EL (cell line): Measurements from ENCODE around the gene FPGT.
A peak's percentile ranks its signal among the peaks of the same experiment; 100 is the strongest.
"Not testable (repeated sequence)": the region's sequence is repeated elsewhere in the genome, so short reads cannot be mapped to it uniquely, and the experiment has no call there.

Experiments
- DNase-seq: peaks from one replicate; pipeline ENCODE4 v3.0.0-alpha.2; 2016

The FPGT gene

DNA sequence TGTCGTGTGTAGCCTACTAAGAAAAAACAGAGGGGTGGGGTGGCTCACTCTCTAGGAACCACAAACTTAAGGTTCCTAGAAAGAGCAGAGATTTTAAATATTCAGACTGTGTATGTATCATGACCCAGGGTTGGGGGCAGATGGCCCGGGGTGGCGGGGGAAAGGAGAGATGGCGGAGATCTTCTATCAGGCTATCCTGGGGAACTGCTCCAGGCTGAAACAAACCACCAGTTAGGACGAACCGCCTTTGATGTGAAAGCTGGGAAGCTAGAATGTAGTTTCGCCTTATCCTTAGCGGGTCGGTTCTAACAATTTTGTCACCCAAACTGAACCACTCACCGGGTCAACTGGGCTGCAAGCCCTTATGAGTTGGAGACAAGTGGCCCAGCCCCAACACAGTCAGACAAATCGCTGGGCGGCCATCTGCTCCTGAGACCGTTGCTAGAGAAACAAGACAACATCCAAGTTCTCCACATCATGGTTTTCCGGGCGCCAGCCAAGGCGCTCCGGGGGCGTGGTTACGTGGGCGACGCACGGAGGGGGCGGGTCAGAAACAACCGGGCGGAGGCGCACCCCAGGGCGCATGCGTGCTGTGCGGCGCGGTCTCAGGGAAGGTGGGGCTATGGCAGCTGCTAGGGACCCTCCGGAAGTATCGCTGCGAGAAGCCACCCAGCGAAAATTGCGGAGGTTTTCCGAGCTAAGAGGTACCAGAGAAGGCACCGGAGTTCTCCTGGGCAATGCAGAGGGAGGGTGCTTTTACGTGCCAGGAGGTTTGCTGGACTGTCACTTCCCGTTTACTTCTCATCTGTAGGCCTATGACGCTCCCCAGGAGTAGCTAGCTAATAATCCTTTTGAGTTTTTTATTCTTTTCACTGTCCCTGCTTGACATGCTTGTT lies at the start of gene FPGT, which contains the start of gene LRRIQ3:
FPGT (plus strand) TSS at position 586 of the 896 bp plus-strand sequence; CDS start at position 623, 37 bp downstream.
LRRIQ3 (minus strand) TSS at position 520 of the 896 bp plus-strand sequence. CDS start 14,492 bp downstream, outside the sequence.
- DNase-seq: peak; percentile 94

DNA sequence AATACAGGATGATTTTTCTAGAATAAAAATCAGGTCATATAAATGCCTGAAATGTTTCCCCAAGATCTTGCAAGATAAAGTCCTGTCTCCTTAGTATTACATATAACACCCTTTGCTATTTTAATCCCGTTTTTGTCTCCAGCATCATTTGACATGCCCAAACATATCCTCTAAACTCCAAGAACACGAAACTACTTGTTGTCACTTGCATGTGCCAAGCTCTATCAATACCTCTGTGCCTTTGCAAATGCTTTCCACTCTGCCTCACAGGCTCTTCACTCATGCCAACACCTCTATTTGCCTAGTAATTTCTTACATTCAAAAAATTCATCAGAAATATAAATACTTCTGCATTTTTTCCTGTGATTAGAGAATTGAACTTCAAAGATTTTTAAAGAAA lies 38.0 kb upstream of the FPGT start:
- DNase-seq: no peak

DNA sequence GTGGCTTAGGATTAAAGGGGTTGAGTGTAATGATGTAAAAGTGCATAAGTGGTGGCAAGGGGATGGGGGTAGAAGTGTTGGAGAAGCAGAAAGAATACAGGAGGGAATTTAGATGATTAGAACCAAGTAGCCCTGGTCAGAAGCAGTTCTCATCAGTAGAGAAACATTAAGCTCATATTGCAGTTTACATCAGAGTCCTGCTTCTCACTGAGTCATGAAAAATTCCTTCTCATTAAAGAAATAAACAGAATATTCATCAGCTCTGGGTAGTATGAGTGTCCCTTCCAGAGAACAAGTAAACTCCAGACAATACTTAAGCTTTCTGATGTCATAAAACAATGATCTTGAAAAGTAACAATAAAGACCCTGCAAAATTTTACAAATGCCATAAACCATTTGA lies 36.5 kb upstream of the FPGT start:
- peak; percentile 1 for DNase-seq

DNA sequence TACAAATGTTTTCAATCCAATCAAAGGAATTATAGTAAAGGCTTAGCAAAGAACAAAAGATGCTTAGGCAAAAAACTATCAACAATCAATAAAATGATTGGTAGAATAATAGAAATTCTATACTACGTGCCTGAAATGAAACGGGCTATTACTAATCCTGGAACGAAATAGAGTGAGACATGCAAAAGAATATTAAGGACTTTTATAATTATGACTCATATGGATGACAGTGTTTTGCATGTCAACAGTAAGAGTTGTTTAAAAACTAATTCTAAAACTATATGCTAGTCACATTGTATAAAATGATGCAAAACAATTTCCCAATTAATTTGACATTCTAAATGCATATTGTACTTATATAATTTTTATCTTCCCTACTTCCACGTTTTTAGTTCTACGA lies 35.7 kb upstream of the FPGT start:
- no peak for DNase-seq

DNA sequence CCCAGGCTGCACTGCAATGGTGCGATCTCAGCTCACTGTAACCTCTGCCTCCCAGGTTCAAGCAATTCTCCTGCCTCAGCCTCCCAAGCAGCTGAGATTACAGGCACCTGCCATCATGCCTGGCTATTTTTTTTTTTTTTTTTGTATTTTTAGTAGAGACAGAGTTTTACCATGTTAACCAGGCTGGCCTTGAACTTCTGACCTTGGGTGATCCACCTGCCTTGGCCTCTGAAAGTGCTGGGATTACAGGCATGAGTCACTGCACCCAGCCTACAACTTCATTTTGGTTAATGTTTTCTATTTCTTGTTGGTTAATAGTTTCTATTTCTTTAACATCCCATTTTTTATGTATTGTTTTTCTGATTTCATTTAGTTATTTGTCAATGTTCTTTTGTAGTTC lies 23.6 kb upstream of the FPGT start:
- not testable (repeated sequence) for DNase-seq

DNA sequence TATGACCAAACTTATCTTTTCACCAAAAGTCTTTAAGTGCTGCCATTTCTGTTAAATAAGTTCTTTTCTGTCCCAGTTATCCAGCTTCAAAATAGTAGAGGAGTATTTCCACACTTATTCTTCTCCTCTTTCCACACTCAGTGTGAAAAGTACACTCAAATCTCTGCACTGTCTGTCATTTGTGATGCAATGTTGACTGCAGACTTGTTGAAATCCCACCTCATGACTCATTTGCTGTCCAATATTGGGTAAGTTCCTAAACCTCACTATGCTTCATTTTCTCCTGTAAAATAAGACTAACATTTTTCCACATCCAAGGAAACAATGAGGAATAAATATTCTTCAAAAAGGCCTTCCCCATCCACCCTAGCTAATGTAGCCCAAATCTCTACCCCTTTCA lies 17.6 kb upstream of the FPGT start:
- DNase-seq: no peak

DNA sequence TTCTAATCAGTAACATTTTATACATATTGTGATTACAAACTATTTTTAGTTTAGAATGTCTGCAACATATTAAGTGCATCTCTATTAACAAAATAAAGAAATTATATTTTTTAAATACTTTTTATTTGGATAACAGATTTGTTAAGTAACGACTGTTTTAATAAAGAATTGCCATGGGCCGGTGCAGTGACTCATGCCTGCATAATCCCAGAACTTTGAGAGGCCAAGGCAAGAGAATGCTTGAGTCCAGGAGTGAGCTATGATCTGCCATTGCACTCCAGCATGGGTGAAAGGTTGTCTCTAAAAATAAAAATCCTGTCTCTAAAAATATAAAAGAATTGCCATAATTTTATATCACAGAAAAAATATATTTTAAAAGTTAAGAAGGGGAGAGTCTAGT lies 4.1 kb upstream of the FPGT start:
- peak; percentile 45 for DNase-seq

DNA sequence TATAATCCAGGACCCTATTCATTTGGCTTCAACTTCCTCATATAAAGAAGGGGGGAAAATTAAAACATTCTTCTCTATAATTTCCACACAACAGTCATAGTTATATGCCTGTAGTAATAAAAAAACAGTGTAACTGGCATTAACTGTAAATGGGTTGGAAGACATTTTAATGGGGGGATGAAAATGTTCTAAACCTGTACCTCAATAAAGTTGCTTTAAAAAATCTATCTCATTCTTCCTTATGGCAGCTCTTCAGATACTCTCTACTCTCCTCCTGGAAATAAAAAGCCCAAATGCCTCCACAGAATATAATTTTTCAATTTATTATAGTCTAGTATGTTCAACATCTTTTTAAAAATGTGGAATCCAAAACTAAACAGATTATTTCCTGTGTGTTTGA lies 2.7 kb upstream of the FPGT start:
- DNase-seq: no peak

DNA sequence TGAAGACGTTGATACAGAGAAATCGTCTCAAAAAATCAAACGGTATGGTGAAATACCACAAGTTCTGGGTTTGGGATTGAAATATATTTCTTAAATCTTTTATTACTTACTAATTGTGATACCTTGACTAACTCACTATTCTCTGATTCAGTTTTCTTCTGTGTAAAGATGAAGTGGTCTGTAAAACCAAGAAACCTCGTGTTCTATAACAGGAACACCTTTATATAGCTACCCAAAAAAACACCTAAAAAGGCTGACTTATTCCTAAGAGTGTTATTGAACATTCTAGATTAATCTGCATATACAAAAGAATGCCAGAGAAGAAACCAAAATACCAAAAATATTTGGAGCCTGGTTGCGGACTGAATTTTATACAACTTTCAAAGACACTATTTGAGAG lies 787 bp upstream of the FPGT start:
- no peak for DNase-seq

DNA sequence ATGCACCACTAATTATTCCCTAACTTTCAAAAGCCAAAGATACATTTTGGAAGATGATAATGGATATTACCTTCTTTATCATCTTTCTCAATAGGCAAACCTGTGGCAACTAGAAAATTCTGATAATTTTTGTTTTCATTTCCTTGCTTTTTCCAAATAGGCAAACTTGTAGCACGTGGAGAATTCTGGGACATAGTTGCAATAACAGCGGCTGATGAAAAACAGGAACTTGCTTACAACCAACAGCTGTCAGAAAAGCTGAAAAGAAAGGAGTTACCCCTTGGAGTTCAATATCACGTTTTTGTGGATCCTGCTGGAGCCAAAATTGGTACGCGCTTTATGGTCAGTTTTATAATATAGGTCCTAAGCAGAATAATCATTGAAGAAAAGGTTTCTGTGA lies 1.5 kb downstream of the FPGT start:
- no peak for DNase-seq

DNA sequence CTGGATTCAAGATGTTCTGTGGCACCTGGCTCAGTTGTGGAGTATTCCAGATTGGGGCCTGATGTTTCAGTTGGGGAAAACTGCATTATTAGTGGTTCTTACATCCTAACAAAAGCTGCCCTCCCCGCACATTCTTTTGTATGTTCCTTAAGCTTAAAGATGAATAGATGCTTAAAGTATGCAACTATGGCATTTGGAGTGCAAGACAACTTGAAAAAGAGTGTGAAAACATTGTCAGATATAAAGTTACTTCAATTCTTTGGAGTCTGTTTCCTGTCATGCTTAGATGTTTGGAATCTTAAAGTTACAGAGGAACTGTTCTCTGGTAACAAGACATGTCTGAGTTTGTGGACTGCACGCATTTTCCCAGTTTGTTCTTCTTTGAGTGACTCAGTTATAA lies 7.2 kb downstream of the FPGT start:
- DNase-seq: peak; percentile 21

DNA sequence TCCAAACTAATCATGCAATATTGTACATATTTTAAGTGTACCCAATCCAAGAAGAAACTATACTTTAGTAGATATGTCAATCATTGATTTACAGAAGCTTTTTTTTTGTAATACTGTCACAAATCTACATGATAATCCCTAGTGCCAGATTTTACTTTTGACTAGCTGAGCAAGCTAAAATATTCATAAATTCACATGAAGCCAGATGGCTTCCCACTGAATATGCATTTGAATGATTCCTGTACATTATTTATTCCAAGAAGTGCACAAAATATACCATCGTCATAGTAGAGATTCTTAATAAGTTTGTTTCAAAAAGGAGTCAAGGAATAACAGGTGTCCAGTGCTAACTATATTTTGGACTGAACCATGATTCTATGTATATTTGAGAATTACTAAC lies 17.2 kb downstream of the FPGT start:
- no peak for DNase-seq

DNA sequence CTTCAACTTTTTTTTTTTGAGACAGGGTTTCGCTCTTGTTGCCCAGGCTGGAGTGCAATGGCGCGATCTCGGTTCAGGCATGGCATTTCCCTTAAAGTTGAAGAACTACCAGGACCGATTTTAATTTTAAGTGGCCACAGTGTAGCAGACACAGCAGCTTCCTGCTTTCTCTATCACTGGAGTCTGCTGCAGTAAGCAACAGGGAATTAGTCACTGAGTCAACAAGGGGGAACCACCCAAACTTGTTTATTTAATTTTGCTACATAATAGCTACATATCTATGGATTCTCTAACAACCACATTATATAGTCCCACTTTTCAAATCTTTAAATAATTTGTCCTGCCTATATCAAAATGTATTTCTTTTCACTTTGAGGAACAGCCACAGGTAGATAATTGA lies 24.7 kb downstream of the FPGT start:
- no peak for DNase-seq

DNA sequence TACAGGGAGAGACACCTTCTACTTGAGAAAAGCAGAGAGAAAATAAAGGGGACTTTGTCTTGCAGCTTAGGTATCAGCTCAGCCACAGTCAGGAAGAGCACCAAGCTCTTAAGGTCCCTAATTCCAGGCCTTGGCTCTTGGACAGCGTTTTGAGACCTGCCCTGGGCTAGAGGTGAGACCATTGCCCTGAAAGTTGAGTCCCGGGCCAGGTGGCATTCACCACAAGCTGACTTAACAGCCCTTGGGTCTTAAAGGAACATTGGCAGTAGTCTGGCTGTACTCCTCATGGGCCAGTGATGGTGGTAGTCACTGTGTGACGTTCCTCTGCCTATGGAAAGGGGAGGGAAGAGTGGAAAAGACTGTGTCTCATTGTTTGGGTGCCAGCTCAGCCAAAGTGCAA lies 25.4 kb downstream of the FPGT start:
- DNase-seq: no peak

DNA sequence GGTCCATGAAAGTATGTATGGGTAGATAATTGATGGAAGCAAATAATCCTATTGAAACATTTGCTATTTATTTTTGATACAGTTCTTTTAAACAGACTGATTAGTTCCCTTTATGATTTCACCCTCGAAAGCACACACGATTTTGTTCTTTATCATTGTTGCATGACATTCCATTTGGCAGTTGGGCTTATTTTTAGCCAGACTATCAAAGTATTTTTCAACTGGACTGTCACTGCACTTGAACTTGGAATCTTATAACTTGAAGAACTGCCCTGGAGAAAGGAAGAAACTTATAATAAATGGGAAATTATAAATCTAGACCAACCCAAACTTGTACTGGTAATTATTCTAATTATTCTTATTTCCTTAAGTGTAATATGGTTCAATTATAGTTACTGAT lies 37.1 kb downstream of the FPGT start, which contains the start of gene TNNI3K:
TNNI3K (plus strand) TSS at position 235 of the 400 bp plus-strand sequence; CDS start at position 300, 65 bp downstream.
- no peak for DNase-seq

DNA sequence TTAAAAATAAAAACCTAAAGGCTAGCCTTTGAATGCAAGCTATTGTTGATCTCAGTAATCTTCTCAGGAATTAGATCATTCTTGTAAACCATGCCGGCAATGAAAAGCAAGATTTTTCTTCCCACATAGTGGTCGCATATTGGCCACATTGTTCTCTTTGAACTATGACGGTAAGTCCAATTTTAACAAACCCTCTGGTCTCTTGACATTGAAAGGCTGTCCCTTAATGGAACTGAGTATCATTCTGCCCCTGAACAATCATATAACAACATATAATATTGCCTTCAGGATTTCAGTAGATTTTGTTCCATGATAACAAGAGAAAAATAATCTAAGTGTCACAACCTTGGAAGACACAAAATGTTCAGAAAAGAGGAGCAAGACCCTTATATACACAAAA lies 38.4 kb downstream of the FPGT start:
- no peak for DNase-seq

DNA sequence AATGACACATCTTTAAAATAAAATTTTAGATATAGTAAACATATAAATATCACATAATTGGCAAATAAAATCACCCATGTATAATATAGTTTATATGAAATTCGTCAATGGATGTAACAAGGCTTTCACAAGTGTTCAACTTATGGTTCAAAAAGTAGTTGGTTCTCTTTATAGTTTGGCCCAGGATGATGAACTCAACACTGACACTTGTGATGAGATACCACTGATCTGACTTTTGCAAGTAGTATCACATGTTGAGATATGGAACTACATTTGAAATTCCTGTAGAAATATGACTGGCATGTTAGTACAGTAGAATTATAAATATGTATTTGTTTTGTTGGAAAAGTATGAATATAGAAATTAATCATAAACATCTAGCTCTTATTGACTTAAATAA lies 39.0 kb downstream of the FPGT start:
- no peak for DNase-seq

DNA sequence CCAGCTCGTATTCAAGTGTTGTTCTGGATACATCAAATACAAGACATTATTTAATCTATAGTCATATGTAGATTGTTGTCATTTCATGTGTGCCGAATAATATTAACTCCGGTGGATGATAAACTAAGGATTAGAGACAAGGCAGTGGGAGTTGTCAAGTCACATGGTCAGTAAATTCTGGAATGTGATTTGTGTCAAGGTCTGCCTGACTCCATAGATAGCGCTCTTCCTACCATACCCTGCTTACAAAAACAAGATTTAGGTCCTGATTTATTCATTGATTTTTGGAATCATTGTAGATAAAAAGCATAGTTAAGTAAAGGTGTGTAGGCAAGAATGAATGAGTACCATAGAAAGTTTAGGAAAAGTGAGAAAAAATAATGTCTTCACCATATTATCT lies 39.7 kb downstream of the FPGT start:
- no peak for DNase-seq

DNA sequence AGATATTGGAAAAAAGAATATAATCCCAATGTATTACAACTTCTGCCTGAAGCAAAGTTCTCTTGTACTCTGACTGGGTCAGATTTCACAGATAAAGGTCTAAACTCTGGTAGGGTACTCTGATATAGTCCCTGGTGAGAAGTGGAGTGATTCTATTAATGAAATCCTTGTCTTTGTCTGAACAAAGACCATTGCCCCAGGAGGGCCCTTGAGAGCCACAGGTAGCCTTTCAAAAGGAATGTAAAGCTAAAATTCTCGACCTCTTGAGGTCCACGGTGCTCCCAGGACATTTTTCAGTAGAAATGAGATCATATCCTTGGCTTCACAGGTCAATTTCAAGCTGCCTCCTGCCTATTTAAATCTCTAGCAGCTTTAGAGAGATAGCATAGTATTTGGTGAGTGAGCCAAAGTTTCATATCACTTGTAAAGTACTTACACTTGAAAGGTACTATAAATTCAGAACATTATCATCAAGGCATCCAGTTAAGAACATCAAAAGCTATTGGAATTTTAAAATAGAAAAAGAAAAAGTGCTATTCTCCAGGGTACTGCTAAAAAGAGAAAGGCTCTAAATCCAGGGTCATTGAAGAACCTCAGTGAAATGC lies 47.2 kb downstream of the FPGT start:
- DNase-seq: no peak

DNA sequence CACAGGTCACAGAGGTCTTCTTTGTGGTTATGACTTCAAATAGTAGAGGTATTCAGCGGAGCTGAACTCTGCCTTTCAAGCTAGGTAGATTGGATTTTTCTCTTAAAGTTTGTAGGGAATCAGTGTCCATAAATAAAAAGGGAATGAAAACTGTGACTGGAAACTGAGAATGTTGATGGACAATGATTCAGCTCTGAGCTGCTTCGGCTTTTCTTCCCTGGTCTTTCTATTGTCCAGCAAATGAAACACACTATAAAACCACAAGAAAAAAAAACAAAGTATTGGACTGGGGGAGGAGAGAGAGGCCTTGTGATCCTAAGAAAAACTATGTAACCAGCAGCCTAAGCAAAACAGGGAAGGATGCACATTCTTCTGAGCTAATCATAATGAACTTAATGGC lies 48.3 kb downstream of the FPGT start:
- DNase-seq: no peak

DNA sequence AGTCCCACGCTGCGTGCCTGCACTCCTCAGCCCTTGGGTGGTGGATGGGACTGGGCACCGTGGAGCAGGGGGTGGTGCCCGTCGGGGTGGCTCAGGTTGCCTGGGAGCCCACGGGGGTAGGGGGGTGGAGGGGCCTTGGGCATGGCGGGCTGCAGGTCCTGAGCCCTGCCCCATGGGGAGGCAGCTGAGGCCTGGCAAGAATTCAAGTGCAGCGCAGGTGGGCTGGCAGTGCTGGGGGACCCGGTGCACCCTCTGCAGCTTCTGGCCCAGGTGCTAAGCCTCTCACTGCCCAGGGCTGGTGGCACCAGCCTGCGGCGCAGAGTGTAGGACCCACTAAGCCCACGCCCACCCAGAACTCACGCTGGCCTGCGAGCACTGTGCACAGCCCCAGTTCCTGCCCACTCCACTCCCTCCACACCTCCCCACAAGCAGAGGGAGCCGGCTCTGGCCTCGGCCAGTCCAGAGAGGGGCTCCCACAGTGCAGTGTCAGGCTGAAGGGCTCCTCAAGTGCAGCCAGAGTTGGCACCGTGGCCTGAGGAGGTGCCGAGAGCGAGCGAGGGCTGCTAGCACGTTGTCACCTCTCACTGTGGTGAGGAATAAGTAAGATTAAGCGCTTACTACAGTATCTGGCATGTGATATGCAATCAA lies 50.0 kb downstream of the FPGT start:
- no peak for DNase-seq

DNA sequence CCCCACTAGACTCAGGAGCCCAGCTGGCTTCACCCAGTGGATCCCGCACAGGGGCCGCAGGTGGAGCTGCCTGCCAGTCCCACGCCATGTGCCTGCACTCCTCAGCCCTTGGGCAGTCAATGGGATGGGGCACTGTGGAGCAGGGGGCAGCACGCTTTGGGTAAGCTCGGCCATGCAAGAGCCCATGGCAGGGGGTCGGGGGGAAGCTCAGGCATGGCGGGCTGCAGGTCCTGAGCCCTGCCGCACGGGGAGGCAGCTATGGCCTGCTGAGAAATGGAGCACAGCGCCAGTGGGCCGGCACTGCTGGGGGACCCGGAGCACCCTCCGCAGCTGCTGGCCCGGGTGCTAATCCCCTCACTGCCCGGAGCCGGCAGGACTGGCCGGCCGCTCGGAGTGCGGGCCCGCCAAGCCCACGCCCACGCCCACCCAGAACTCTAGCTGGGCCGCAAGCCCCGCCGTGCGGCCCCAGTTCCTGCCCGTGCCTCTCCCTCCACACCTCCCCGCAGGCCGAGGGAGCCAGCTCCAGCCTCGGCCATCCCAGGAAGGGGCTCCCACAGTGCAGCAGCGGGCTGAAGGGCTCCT lies 55.3 kb downstream of the FPGT start:
- DNase-seq: not testable (repeated sequence)
